RWPE2 (cell line): Measurements from ENCODE around the gene OLFML2B.

Experiments
- ATAC-seq: fragments of 200-7000 bp; cut with Tn5 transposase; 3 replicates; pipeline ENCODE4 v1.9.1; 2021; ENCODE audit warnings: low read depth
- DNase-seq: peaks from one replicate; pipeline ENCODE4 v3.0.0-alpha.2; 2020; ENCODE audit warnings: low spot score
- H3K27ac ChIP-seq: fragments of 450-650 bp; 2 replicates; pipeline ENCODE4 v1.5.1; 2017; ENCODE audit warnings: mild to moderate bottlenecking; ENCODE audit not compliant: poor library complexity, severe bottlenecking
- H3K27me3 ChIP-seq: fragments of 250-450 bp; sonication (Bioruptor Pico); 2 replicates; pipeline ENCODE4 v1.5.1; 2021; ENCODE audit warnings: mild to moderate bottlenecking, moderate library complexity; ENCODE audit not compliant: insufficient read depth, poor library complexity, severe bottlenecking
- H3K36me3 ChIP-seq: fragments of 250-450 bp; sonication (Bioruptor Pico); 2 replicates; pipeline ENCODE4 v1.5.1; 2020; ENCODE audit warnings: low read depth, mild to moderate bottlenecking, moderate library complexity
- H3K4me1 ChIP-seq: fragments of 250-450 bp; sonication (Bioruptor Pico); 2 replicates; pipeline ENCODE4 v1.5.1; 2021; ENCODE audit warnings: mild to moderate bottlenecking, moderate library complexity; ENCODE audit not compliant: insufficient read depth, poor library complexity, severe bottlenecking
- H3K4me3 ChIP-seq: fragments of 250-450 bp; sonication (Bioruptor Pico); 2 replicates; pipeline ENCODE4 v1.5.1; 2021; ENCODE audit warnings: mild to moderate bottlenecking, moderate library complexity; ENCODE audit not compliant: severe bottlenecking
- H3K9me3 ChIP-seq: fragments of 250-450 bp; sonication (Bioruptor Pico); 2 replicates; pipeline ENCODE4 v1.5.1; 2021; ENCODE audit warnings: mild to moderate bottlenecking, moderate library complexity; ENCODE audit not compliant: severe bottlenecking
- CTCF ChIP-seq: fragments of 450-650 bp; IDR thresholded peaks from one replicate; pipeline ENCODE4 v1.5.1; 2017; ENCODE audit warnings: mild to moderate bottlenecking, moderate library complexity; ENCODE audit not compliant: poor library complexity, severe bottlenecking

Gene OLFML2B

GRCh38 chr1:161988413-161988812 lies 35.3 kb downstream of the OLFML2B start:
- ATAC-seq, result no peak

GRCh38 chr1:161987872-161988271 lies 35.8 kb downstream of the OLFML2B start:
- no peaks in the 10 kb centered on the region for H3K4me1 ChIP-seq
- no peak overlapping the region for H3K4me3 ChIP-seq
- DNase-seq (no peak), ATAC-seq (no peak)
- no peaks in the 10 kb centered on the region for H3K27me3 ChIP-seq
- H3K36me3 ChIP-seq, result no peaks in the 10 kb centered on the region
- H3K9me3 ChIP-seq, result no peaks in the 10 kb centered on the region
- no peak for TF ChIP-seq CTCF
- H3K27ac ChIP-seq, result no peak overlapping the region

More at GRCh38 chr1:161988413-161988812, 35.3 kb downstream of the OLFML2B start:
- no peak for TF ChIP-seq CTCF
- Histone ChIP-seq H3K4me3 (no peak overlapping the region), H3K27ac (no peak overlapping the region), H3K4me1 (no peaks in the 10 kb centered on the region), H3K27me3 (no peaks in the 10 kb centered on the region), H3K36me3 (no peaks in the 10 kb centered on the region), H3K9me3 (no peaks in the 10 kb centered on the region)
- DNase-seq, result no peak

- DNase-seq (no peak), ATAC-seq (no peak)
- no peak for TF ChIP-seq CTCF
These were observed 36.4 kb downstream of the OLFML2B start for GRCh38 chr1:161987303-161987702.

GRCh38 chr1:161986328-161986727 lies 37.3 kb downstream of the OLFML2B start:
- Histone ChIP-seq H3K36me3 (no peaks in the 10 kb centered on the region), H3K27ac (no peak overlapping the region), H3K4me3 (no peak overlapping the region), H3K4me1 (no peaks in the 10 kb centered on the region), H3K27me3 (no peaks in the 10 kb centered on the region), H3K9me3 (no peaks in the 10 kb centered on the region)
- ATAC-seq (no peak), DNase-seq (no peak)
- TF ChIP-seq CTCF, result no peak

More at GRCh38 chr1:161987303-161987702, 36.4 kb downstream of the OLFML2B start:
- Histone ChIP-seq H3K36me3 (no peaks in the 10 kb centered on the region), H3K27ac (no peak overlapping the region), H3K27me3 (no peaks in the 10 kb centered on the region), H3K9me3 (no peaks in the 10 kb centered on the region), H3K4me3 (no peak overlapping the region), H3K4me1 (no peaks in the 10 kb centered on the region)

GRCh38 chr1:161985301-161985822 lies 38.3 kb downstream of the OLFML2B start:
- no peak overlapping the region for H3K4me3 ChIP-seq
- no peak for ATAC-seq
- H3K36me3 ChIP-seq, result no peaks in the 10 kb centered on the region

More at GRCh38 chr1:161985301-161985822, 38.3 kb downstream of the OLFML2B start:
- H3K4me1 ChIP-seq, result no peaks in the 10 kb centered on the region
- DNase-seq, result no peak
- no peaks in the 10 kb centered on the region for H3K27me3 ChIP-seq
- H3K27ac ChIP-seq, result no peak overlapping the region
- TF ChIP-seq CTCF, result no peak
- no peaks in the 10 kb centered on the region for H3K9me3 ChIP-seq
